ENCODE measurements around the gene AUTS2.
"Not testable (repeated sequence)": the region's sequence is repeated elsewhere in the genome, so short reads cannot be mapped to it uniquely, and the experiment has no call there.

AUTS2 gene

GRCh38 chr7:70583965-70584883 lies 985.9 kb downstream of the AUTS2 start:
- FAIRE-seq (no peak), DNase-seq (ENCODE audit: low spot score) (no peak)

- FAIRE-seq (no peak), DNase-seq (ENCODE audit: low spot score) (no peak)
Observed at GRCh38 chr7:70585071-70585470, 986.8 kb downstream of the AUTS2 start.

- no peak for FAIRE-seq
- DNase-seq (ENCODE audit: low spot score): no peak
Observed at GRCh38 chr7:70586822-70587221, 988.5 kb downstream of the AUTS2 start.

- DNase-seq (ENCODE audit: low spot score) (no peak), FAIRE-seq (no peak)
Observed at GRCh38 chr7:70587739-70588138, 989.5 kb downstream of the AUTS2 start.

- DNase-seq (ENCODE audit: low spot score) (no peak), FAIRE-seq (no peak)
Observed at GRCh38 chr7:70588191-70588921, 990.1 kb downstream of the AUTS2 start.

GRCh38 chr7:70589010-70589409 lies 990.7 kb downstream of the AUTS2 start:
- no peak for DNase-seq (ENCODE audit: low spot score)
- no peak for FAIRE-seq

- DNase-seq (ENCODE audit: low spot score) (no peak), FAIRE-seq (no peak)
Observed at GRCh38 chr7:70589590-70589989, 991.3 kb downstream of the AUTS2 start.

GRCh38 chr7:70590126-70590854 lies 992.0 kb downstream of the AUTS2 start:
- DNase-seq (ENCODE audit: low spot score): no peak
- no peak for FAIRE-seq

GRCh38 chr7:70591643-70592042 lies 993.4 kb downstream of the AUTS2 start:
- DNase-seq (ENCODE audit: low spot score) (no peak), FAIRE-seq (no peak)

GRCh38 chr7:70592171-70592570 lies 993.9 kb downstream of the AUTS2 start:
- DNase-seq (ENCODE audit: low spot score) (no peak), FAIRE-seq (no peak)

GRCh38 chr7:70594170-70594569 lies 995.9 kb downstream of the AUTS2 start:
- FAIRE-seq (no peak), DNase-seq (ENCODE audit: low spot score) (no peak)

- FAIRE-seq; DNase-seq (ENCODE audit: low spot score): not testable (repeated sequence)
Observed at GRCh38 chr7:70594885-70595284, 996.6 kb downstream of the AUTS2 start.

- no peak for DNase-seq (ENCODE audit: low spot score)
- FAIRE-seq: no peak
Observed at GRCh38 chr7:70595370-70595754, 997.1 kb downstream of the AUTS2 start.

- no peak for FAIRE-seq
Observed at GRCh38 chr7:70595755-70596597, 997.7 kb downstream of the AUTS2 start.

GRCh38 chr7:70596598-70596913 lies 998.3 kb downstream of the AUTS2 start:
- no peak for FAIRE-seq
- no peak for DNase-seq (ENCODE audit: low spot score)

More at GRCh38 chr7:70595755-70596597, 997.7 kb downstream of the AUTS2 start:
- no peak for DNase-seq (ENCODE audit: low spot score)

GRCh38 chr7:70597066-70597465 lies 998.8 kb downstream of the AUTS2 start:
- no peak for FAIRE-seq
- no peak for DNase-seq (ENCODE audit: low spot score)

- DNase-seq (ENCODE audit: low spot score) (peak; percentile 35), FAIRE-seq (no peak)
Observed at GRCh38 chr7:70598976-70599375, 1000.7 kb downstream of the AUTS2 start.

GRCh38 chr7:70599446-70600190 lies 1001.3 kb downstream of the AUTS2 start:
- DNase-seq (ENCODE audit: low spot score): no peak
- no peak for FAIRE-seq

GRCh38 chr7:70600993-70601392 lies 1002.7 kb downstream of the AUTS2 start:
- FAIRE-seq: no peak
- DNase-seq (ENCODE audit: low spot score): no peak

GRCh38 chr7:70602117-70602516 lies 1003.8 kb downstream of the AUTS2 start:
- no peak for DNase-seq (ENCODE audit: low spot score)
- no peak for FAIRE-seq
